ENCODE measurements around the gene ATG4B.

DNA sequence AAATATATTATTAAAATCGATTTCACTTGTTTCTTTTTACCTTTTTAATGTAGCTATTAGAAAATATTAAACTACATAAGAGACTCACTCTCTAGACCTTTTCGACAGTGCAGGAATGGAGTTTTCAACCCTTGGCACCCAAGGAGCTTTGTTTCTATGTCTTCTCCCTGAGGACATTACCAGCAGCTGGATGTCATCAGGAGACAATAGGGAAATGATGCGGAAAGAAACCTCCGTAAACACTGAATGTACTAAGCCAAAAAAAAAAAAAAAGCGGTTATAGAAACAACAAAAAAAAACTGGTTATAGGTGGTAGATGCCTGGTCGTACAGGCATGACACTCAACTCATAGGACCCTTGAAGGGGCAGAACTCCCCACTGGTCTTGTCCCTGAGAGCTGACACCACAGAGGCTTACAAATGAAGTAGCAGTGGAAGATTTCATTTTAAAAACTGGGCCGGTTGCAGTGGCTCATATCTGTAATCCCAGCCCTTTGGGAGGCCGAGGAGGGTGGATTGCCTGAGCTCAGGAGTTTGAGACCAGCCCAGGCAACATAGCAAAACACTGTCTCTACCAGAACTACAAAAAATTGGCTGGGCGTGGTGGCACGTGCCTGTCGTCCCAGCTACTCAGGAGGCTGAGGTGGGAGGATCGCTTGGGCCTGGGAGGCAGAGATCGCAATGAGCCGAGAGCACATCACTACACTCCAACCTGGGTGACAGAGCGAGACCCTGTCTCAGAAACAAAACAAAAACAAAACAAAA, 24.3 kb upstream of the ATG4B start:
- TF ChIP-seq, protein P1, sequence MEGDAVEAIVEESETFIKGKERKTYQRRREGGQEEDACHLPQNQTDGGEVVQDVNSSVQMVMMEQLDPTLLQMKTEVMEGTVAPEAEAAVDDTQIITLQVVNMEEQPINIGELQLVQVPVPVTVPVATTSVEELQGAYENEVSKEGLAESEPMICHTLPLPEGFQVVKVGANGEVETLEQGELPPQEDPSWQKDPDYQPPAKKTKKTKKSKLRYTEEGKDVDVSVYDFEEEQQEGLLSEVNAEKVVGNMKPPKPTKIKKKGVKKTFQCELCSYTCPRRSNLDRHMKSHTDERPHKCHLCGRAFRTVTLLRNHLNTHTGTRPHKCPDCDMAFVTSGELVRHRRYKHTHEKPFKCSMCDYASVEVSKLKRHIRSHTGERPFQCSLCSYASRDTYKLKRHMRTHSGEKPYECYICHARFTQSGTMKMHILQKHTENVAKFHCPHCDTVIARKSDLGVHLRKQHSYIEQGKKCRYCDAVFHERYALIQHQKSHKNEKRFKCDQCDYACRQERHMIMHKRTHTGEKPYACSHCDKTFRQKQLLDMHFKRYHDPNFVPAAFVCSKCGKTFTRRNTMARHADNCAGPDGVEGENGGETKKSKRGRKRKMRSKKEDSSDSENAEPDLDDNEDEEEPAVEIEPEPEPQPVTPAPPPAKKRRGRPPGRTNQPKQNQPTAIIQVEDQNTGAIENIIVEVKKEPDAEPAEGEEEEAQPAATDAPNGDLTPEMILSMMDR (conservative IDR thresholded peaks at IDR 0.05; ENCODE audit: low read depth, low read length): no peak
- TF ChIP-seq NFE2L2 (IDR thresholded peaks at IDR 0.05; ENCODE audit: low read depth, low read length) (no peak), MXI1 (IDR thresholded peaks at IDR 0.05; ENCODE audit: borderline replicate concordance, low read depth, low read length) (no peak), POLR2A (IDR thresholded peaks at IDR 0.05; ENCODE audit: low read depth, low read length) (no peak), SMC3 (IDR thresholded peaks at IDR 0.05; ENCODE audit: low read depth, low read length) (no peak), CEBPB (IDR thresholded peaks at IDR 0.05; ENCODE audit: low read depth, low read length) (no peak), MAFK (IDR thresholded peaks at IDR 0.05; ENCODE audit: low read depth, low read length) (no peak)
